ENCODE measurements around the gene PACS1.

DNA sequence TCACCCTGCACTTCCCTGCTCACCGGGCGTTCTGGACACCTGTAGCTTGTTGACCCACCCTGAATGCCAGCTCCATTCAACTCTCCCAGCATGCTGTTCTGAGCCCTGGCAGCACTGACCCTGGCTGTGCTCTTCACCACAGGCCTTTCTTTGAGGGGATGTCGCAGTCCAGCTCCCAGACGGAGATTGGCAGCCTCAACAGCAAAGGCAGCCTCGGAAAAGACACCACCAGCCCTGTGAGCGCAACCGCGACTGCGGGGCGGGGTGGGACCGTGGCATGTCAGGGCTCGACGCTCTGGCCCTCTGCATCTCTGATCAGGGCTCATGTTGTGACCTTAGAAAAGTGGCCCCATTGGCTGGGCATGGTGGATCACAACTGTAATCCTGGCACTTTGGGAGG, 150.9 kb downstream of the PACS1 start:
- no peak for TF ChIP-seq ZFX (IDR thresholded peaks at IDR 0.05)
- no peak for TF ChIP-seq ZNF274 (IDR thresholded peaks at IDR 0.05; ENCODE audit: low read depth, low read length)
- no peak for TF ChIP-seq EGR1 (IDR thresholded peaks at IDR 0.05; ENCODE audit: low read depth)
- TF ChIP-seq, protein P1, sequence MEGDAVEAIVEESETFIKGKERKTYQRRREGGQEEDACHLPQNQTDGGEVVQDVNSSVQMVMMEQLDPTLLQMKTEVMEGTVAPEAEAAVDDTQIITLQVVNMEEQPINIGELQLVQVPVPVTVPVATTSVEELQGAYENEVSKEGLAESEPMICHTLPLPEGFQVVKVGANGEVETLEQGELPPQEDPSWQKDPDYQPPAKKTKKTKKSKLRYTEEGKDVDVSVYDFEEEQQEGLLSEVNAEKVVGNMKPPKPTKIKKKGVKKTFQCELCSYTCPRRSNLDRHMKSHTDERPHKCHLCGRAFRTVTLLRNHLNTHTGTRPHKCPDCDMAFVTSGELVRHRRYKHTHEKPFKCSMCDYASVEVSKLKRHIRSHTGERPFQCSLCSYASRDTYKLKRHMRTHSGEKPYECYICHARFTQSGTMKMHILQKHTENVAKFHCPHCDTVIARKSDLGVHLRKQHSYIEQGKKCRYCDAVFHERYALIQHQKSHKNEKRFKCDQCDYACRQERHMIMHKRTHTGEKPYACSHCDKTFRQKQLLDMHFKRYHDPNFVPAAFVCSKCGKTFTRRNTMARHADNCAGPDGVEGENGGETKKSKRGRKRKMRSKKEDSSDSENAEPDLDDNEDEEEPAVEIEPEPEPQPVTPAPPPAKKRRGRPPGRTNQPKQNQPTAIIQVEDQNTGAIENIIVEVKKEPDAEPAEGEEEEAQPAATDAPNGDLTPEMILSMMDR (IDR thresholded peaks at IDR 0.05 in 2 of 3, conservative IDR thresholded peaks at IDR 0.05 in 1 of 3; ENCODE audit: borderline replicate concordance in 1 of 3, insufficient read depth in 1 of 3, low read depth in 2 of 3, low read length in 2 of 3): no peak
- no peak for TF ChIP-seq JUND (IDR thresholded peaks at IDR 0.05)
- TF ChIP-seq, protein P2, sequence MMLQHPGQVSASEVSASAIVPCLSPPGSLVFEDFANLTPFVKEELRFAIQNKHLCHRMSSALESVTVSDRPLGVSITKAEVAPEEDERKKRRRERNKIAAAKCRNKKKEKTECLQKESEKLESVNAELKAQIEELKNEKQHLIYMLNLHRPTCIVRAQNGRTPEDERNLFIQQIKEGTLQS (IDR thresholded peaks at IDR 0.05): no peak
- no peak for TF ChIP-seq EZH2 (IDR thresholded peaks at IDR 0.05)
- TF ChIP-seq POLR2AphosphoS5 (IDR thresholded peaks at IDR 0.05; ENCODE audit: low read depth, low read length): no peak
- no peak for TF ChIP-seq CBX3 (IDR thresholded peaks at IDR 0.05; ENCODE audit: low read depth)
- TF ChIP-seq TCF7L2 (IDR thresholded peaks at IDR 0.05; ENCODE audit: borderline replicate concordance, extremely low read depth, insufficient read depth, insufficient read length): no peak
- TF ChIP-seq SP1 (IDR thresholded peaks at IDR 0.05; ENCODE audit: low read depth): no peak
- TF ChIP-seq YY1 (IDR thresholded peaks at IDR 0.05; ENCODE audit: extremely low read depth, insufficient replicate concordance, low read depth, low read length): no peak
- TF ChIP-seq, protein P3, sequence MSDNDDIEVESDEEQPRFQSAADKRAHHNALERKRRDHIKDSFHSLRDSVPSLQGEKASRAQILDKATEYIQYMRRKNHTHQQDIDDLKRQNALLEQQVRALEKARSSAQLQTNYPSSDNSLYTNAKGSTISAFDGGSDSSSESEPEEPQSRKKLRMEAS (IDR thresholded peaks at IDR 0.05): no peak

All from HCT116 (cell line).